Colonic mucosa (tissue), 4 donors: ENCODE measurements around the gene ALDH6A1. TPM values are rescaled to one million over a fixed set of nuclear protein-coding genes. Genes with fewer than 3 reads are reported as not detected.

Experiments used
- DNase-seq: peaks from one replicate; pipeline ENCODE4 v3.0.0-alpha.2; 2020
- H3K27ac ChIP-seq: fragments of 200-600 bp; one replicate; pipeline ENCODE4 v1.8.0; 2021
- H3K27me3 ChIP-seq: fragments of 200-600 bp; one replicate; pipeline ENCODE4 v1.8.0; 2021
- H3K36me3 ChIP-seq: fragments of 200-600 bp; one replicate; pipeline ENCODE4 v1.8.0; 2021
- H3K4me1 ChIP-seq: fragments of 200-600 bp; one replicate; pipeline ENCODE4 v1.8.0; 2021; ENCODE audit warnings: mild to moderate bottlenecking
- H3K4me3 ChIP-seq: fragments of 200-600 bp; one replicate; pipeline ENCODE4 v1.8.0; 2021
- H3K9ac ChIP-seq, 2 donors: one replicate each; pipeline ENCODE4 v1.7.0; 2013; ENCODE audit warnings: control low read depth in 2 of 2, low read depth in 2 of 2, low read length in 2 of 2
- H3K9me3 ChIP-seq: fragments of 200-600 bp; one replicate; pipeline ENCODE4 v1.8.0; 2021
- CTCF ChIP-seq: fragments of 200-600 bp; IDR thresholded peaks from one replicate; pipeline ENCODE4 v1.8.0; 2022; ENCODE audit warnings: antibody characterized with exemption, mild to moderate bottlenecking
- intact Hi-C: fragments of 100-400 bp; cut with DNase I; formaldehyde crosslinking; loops from one replicate; pipeline ENCODE4 v1.14.1; 2022
- total RNA-seq, 2 donors: library from RNA; stranded (reverse); fragmentation: NEBNext Ultra II Directional in 1 of 2; extraction: Animal tissue kit (Norgen Biotek cat#: 25700) in 1 of 2; gene quantifications; one replicate each; pipeline ENCODE4 v1.2.1, GENCODE V29; 2021
- donor health status: healthy.
- donor health status: DM: no; HTN: no; CAD: no.
- donor health status: DM: no; HTN: no; CAD: no.

Gene ALDH6A1
- total RNA-seq, 2 donors from 2014 or later: 29.6 to 47.9 TPM

- Histone ChIP-seq H3K4me3 (no peak overlapping the region), H3K9ac (no peak overlapping the region), H3K9me3 (no peaks in the 10 kb centered on the region), H3K4me1 (no peaks in the 10 kb centered on the region), H3K36me3 (no peaks in the 10 kb centered on the region), H3K27me3 (no peaks in the 10 kb centered on the region), H3K27ac (no peak overlapping the region)
- intact Hi-C loops: no loop called here
- no peak for DNase-seq
- TF ChIP-seq CTCF: no peak
Observed at GRCh38 chr14:74105381-74105780, 21.1 kb upstream of the ALDH6A1 start.

GRCh38 chr14:74089251-74090020 lies 5.2 kb upstream of the ALDH6A1 start:
- no peaks in the 10 kb centered on the region for H3K27me3 ChIP-seq
- intact Hi-C loops: no loop called here
- H3K9ac ChIP-seq: no peak overlapping the region
- no peak for TF ChIP-seq CTCF
- H3K27ac ChIP-seq: no peak overlapping the region
- no peak for DNase-seq
- H3K4me3 ChIP-seq: no peak overlapping the region
- no peaks in the 10 kb centered on the region for H3K9me3 ChIP-seq
- H3K4me1 ChIP-seq: peaks cover 10% of the 10 kb centered on the region
- H3K36me3 ChIP-seq: no peaks in the 10 kb centered on the region

DNA sequence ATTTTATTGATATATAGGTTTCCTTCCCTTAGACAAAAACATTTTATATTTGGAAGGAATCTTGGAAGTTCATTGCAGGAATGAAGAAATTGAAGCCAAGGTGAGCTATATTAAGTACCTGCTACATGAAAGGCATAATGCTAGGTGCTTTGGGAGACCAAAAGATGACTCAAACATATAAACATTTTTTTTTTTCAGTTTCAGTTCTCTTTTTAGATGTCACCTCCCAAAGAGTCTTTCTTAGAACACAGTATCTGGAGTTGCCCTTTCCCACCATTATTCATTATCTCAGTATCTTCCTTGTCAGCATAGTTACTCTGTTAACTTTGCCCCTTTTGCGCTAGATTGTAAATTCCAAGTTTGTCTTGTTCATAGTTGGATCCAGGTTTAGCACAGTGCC lies 1.6 kb upstream of the ALDH6A1 start:
- no peaks in the 10 kb centered on the region for H3K27me3 ChIP-seq

GRCh38 chr14:74085047-74085637 lies 889 bp upstream of the ALDH6A1 start:
- TF ChIP-seq CTCF: no peak
- peak overlapping the region; percentile 79 to 88 for H3K9ac ChIP-seq
- H3K4me3 ChIP-seq: peak overlapping the region; percentile 67
- no peaks in the 10 kb centered on the region for H3K36me3 ChIP-seq
- peaks cover 10% of the 10 kb centered on the region for H3K4me1 ChIP-seq
- intact Hi-C loops: no loop called here
- no peaks in the 10 kb centered on the region for H3K27me3 ChIP-seq
- H3K27ac ChIP-seq: peak overlapping the region; percentile 31
- DNase-seq: no peak
- H3K9me3 ChIP-seq: no peaks in the 10 kb centered on the region

More for the DNA sequence above, 1.6 kb upstream of the ALDH6A1 start:
- no peak overlapping the region for H3K27ac ChIP-seq
- H3K9ac ChIP-seq: no peak overlapping the region
- no peak for TF ChIP-seq CTCF
- H3K4me1 ChIP-seq: peaks cover 10% of the 10 kb centered on the region
- H3K4me3 ChIP-seq: peak overlapping the region; percentile 67
- DNase-seq: no peak
- no peaks in the 10 kb centered on the region for H3K36me3 ChIP-seq
- intact Hi-C loops: no loop called here
- H3K9me3 ChIP-seq: no peaks in the 10 kb centered on the region

DNA sequence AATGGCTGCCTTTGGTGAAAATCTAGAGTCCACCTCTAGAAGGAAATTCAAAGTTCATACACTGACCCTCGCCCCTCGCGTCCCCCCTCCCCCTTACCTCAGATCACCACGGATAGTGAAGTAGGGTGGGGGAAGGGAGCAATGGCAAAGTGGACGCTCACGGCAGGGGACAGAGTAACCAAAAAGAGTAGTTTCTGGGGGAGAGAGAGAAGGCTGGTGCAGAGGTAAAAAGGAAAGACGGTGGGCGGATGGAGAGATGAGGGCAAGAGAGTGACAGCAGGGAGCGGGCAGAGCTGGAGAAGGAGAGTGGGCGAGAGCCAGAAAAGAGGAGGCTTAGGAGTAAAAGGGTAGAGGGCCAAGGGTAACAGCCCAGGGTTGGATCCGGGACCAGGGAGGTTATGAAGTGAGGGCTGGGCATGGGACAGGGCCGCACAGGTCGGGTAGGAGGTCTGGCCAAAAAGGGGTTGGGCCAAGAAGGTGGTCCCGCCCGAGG lies 423 bp downstream of the ALDH6A1 start:
- H3K4me3 ChIP-seq: peak overlapping the region; percentile 74
- no peaks in the 10 kb centered on the region for H3K36me3 ChIP-seq
- TF ChIP-seq CTCF: no peak
- no peak for DNase-seq
- intact Hi-C loops: no loop called here
- no peaks in the 10 kb centered on the region for H3K27me3 ChIP-seq
- H3K27ac ChIP-seq: peak overlapping the region; percentile 54
- no peaks in the 10 kb centered on the region for H3K9me3 ChIP-seq
- H3K9ac ChIP-seq: peak overlapping the region; percentile 88 to 90
- H3K4me1 ChIP-seq: peaks cover 10% of the 10 kb centered on the region
